HCT116 (cell line): ENCODE measurements around the gene UMOD. TPM values are rescaled to one million over a fixed set of nuclear protein-coding genes. Genes with fewer than 3 reads are reported as not detected.

Experiments used
- ATAC-seq: fragments of 200-7000 bp; cut with Tn5 transposase; 2 replicates; pipeline ENCODE4 v1.9.1; 2020; ENCODE audit warnings: mild to moderate bottlenecking, moderate library complexity
- BruUV-seq: library from RNA; stranded (reverse); fragments of 400-500 nt; replicated peaks from 2 replicates; lab custom pipeline; 2021; lab: Mats Ljungman, UMichigan
- CTCF ChIA-PET: fragments of 300-600 bp; sonication (Branson Sonifier 250); formaldehyde crosslinking; loops from one replicate; lab custom pipeline; 2021; ENCODE audit warnings: antibody characterized with exemption; lab: Charles Lee
- POLR2A ChIA-PET: fragments of 300-600, 350-600 bp; sonication (Branson Sonifier 250); formaldehyde crosslinking; loops from one replicate; lab custom pipeline; 2021; ENCODE audit warnings: antibody characterized with exemption; lab: Charles Lee
- RAD21 ChIA-PET, 2 experiments: fragments of 300-600 bp; sonication (Branson Sonifier 250); formaldehyde crosslinking; loops; one replicate each; lab custom pipeline; 2023; ENCODE audit warnings: low total read pairs in 2 of 2; ENCODE audit not compliant: uncharacterized antibody in 2 of 2, unreplicated experiment in 2 of 2, low non-redundant PET in 1 of 2; lab: Charles Lee
- DNase-seq: peaks from one replicate; pipeline ENCODE4 v3.0.0-alpha.2; 2010; ENCODE audit warnings: low read depth, low spot score
- H2AFZ ChIP-seq: fragments of 200-600 bp; shearing (Covaris generic), sonication (generic); 2 replicates; pipeline ENCODE4 v1.6.1; 2017; ENCODE audit warnings: low read depth, mixed run types, mixed read lengths, antibody characterized with exemption, low read length; ENCODE audit not compliant: poor library complexity, severe bottlenecking
- H3K27ac ChIP-seq: 2 replicates; pipeline ENCODE4 v1.5.1; 2012; ENCODE audit warnings: low read depth, low read length
- H3K27me3 ChIP-seq: fragments of 200-600 bp; sonication (generic); 2 replicates; pipeline ENCODE4 v1.6.1; 2016; ENCODE audit warnings: mixed run types, low read length, mixed read lengths; ENCODE audit not compliant: insufficient read depth
- H3K36me3 ChIP-seq, 2 experiments: fragments of 200-500 bp in 1 of 2; fragments of 200-600 bp in 1 of 2; sonication (Bioruptor generic) in 1 of 2; sonication (generic) in 1 of 2; 2 replicates each; pipeline versions ENCODE4 v1.5.1 to v1.6.1; 2014 to 2016; ENCODE audit warnings: low read length in 2 of 2, inconsistent platforms in 1 of 2, mixed read lengths in 1 of 2, mixed run types in 1 of 2; ENCODE audit not compliant: insufficient read depth in 2 of 2, control insufficient read depth in 1 of 2
- H3K4me1 ChIP-seq, 2 experiments: fragments of 200-600 bp in 1 of 2; sonication (generic) in 1 of 2; 2 replicates each; pipeline versions ENCODE4 v1.5.1 to v1.6.1; 2012 to 2017; ENCODE audit warnings: low read length in 2 of 2, inconsistent platforms in 1 of 2, mild to moderate bottlenecking in 1 of 2, mixed read lengths in 1 of 2, mixed run types in 1 of 2, moderate library complexity in 1 of 2; ENCODE audit not compliant: insufficient read depth in 2 of 2, control insufficient read depth in 1 of 2
- H3K4me2 ChIP-seq: fragments of 200-600 bp; sonication (generic); 2 replicates; pipeline ENCODE4 v1.6.1; 2017; ENCODE audit warnings: mixed run types, low read length, mixed read lengths
- H3K4me3 ChIP-seq, 2 experiments: fragments of 200-600 bp in 1 of 2; sonication (generic) in 1 of 2; replicated peaks in 1 of 2; 2 replicates each; pipeline ENCODE4 v1.5.1; 2011 to 2016; ENCODE audit warnings: low read length in 2 of 2, control low read depth in 1 of 2, low read depth in 1 of 2, mild to moderate bottlenecking in 1 of 2, mixed read lengths in 1 of 2, mixed run types in 1 of 2
- H3K79me2 ChIP-seq: fragments of 200-600 bp; sonication (generic); 2 replicates; pipeline ENCODE4 v1.6.1; 2017; ENCODE audit warnings: mild to moderate bottlenecking, mixed run types, low read length, moderate library complexity, mixed read lengths; ENCODE audit not compliant: insufficient read depth
- H3K9ac ChIP-seq: fragments of 200-600 bp; sonication (generic); 2 replicates; pipeline ENCODE4 v1.6.1; 2016; ENCODE audit warnings: low read length, mixed read lengths
- H3K9me2 ChIP-seq: fragments of 200-600 bp; sonication (generic), shearing (Covaris generic); 2 replicates; pipeline ENCODE4 v1.6.1; 2017; ENCODE audit warnings: mixed run types, mild to moderate bottlenecking, moderate library complexity; ENCODE audit not compliant: insufficient read depth
- H3K9me3 ChIP-seq, 2 experiments: fragments of 200-500 bp in 1 of 2; fragments of 200-600 bp in 1 of 2; sonication (Bioruptor generic) in 1 of 2; sonication (generic) in 1 of 2; 2 replicates each; pipeline ENCODE4 v1.6.1; 2014 to 2017; ENCODE audit warnings: low read length in 2 of 2, mixed read lengths in 2 of 2, inconsistent platforms in 1 of 2, low read depth in 1 of 2, mild to moderate bottlenecking in 1 of 2, mixed run types in 1 of 2, moderate library complexity in 1 of 2; ENCODE audit not compliant: control insufficient read depth in 1 of 2, insufficient read depth in 1 of 2
- H4K20me1 ChIP-seq: fragments of 200-600 bp; sonication (generic), shearing (Covaris generic); 2 replicates; pipeline ENCODE4 v1.6.1; 2017; ENCODE audit warnings: mixed run types, mild to moderate bottlenecking, moderate library complexity; ENCODE audit not compliant: insufficient read depth
- EGR1 ChIP-seq: IDR thresholded peaks from 2 replicates; pipeline ENCODE4 v1.6.1; 2012; ENCODE audit warnings: low read depth
- ELF1 ChIP-seq: IDR thresholded peaks from 2 replicates; pipeline ENCODE4 v1.6.1; 2012; ENCODE audit warnings: low read depth, borderline replicate concordance
- EZH2 ChIP-seq: fragments of 200-600 bp; sonication (generic); IDR thresholded peaks from 2 replicates; pipeline ENCODE4 v1.6.1; 2017; ENCODE audit warnings: antibody characterized with exemption, mixed run types
- FOSL1 ChIP-seq: IDR thresholded peaks from 2 replicates; pipeline ENCODE4 v1.6.1; 2012; ENCODE audit warnings: low read depth
- POLR2AphosphoS5 ChIP-seq: IDR thresholded peaks from 2 replicates; pipeline ENCODE4 v1.6.1; 2011; ENCODE audit warnings: mild to moderate bottlenecking, low read depth, low read length, moderate library complexity
- RAD21 ChIP-seq: IDR thresholded peaks from 2 replicates; pipeline ENCODE4 v1.6.1; 2012; ENCODE audit warnings: low read depth, mild to moderate bottlenecking
- SIN3A ChIP-seq: IDR thresholded peaks from 2 replicates; pipeline ENCODE4 v1.6.1; 2012; ENCODE audit warnings: low read depth
- SRF ChIP-seq: IDR thresholded peaks from 2 replicates; pipeline ENCODE4 v1.6.1; 2012; ENCODE audit warnings: low read depth
- ZFX ChIP-seq: fragments of 450-650 bp; IDR thresholded peaks from 2 replicates; pipeline ENCODE4 v1.6.1; 2017
- ZNF274 ChIP-seq: fragments of 200-500 bp; sonication (Bioruptor generic); IDR thresholded peaks from 2 replicates; pipeline ENCODE4 v1.6.1; 2014; ENCODE audit warnings: mild to moderate bottlenecking, low read depth, low read length, inconsistent platforms
- intact Hi-C: fragments of 100-400 bp; cut with micrococcal nuclease; formaldehyde crosslinking; loops from 2 replicates; pipeline ENCODE4 v1.10.0; 2022
- total RNA-seq: library from RNA; stranded (reverse); gene quantifications from one replicate; pipeline ENCODE4 v1.2.1, GENCODE V29; 2021; ENCODE audit not compliant: unreplicated experiment
- TF ChIP-seq, protein P1 (sequence below), 3 experiments: fragments of 200-600 bp in 1 of 3; sonication (generic) in 1 of 3; IDR thresholded peaks in 2 of 3; conservative IDR thresholded peaks in 1 of 3; 2 replicates each; pipeline ENCODE4 v1.5.1; 2012 to 2017; ENCODE audit warnings: low read depth in 2 of 3, low read length in 2 of 3, antibody characterized with exemption in 1 of 3, borderline replicate concordance in 1 of 3, control low read depth in 1 of 3, mild to moderate bottlenecking in 1 of 3, mixed read lengths in 1 of 3, mixed run types in 1 of 3, moderate library complexity in 1 of 3; ENCODE audit not compliant: insufficient read depth in 1 of 3
- TF ChIP-seq, protein P2 (sequence below): IDR thresholded peaks from 2 replicates; pipeline ENCODE4 v1.6.1; 2011; ENCODE audit warnings: mild to moderate bottlenecking, low read length, moderate library complexity; ENCODE audit not compliant: insufficient replicate concordance; ENCODE audit errors: extremely low read depth
- TF ChIP-seq, protein P3 (sequence below): IDR thresholded peaks from 2 replicates; pipeline ENCODE4 v1.6.1; 2012; ENCODE audit warnings: low read depth
- TF ChIP-seq, protein P4 (sequence below): IDR thresholded peaks from 2 replicates; pipeline ENCODE4 v1.6.1; 2012

Gene UMOD
- total RNA-seq, 1 experiment from 2014 or later = not detected

DNA sequence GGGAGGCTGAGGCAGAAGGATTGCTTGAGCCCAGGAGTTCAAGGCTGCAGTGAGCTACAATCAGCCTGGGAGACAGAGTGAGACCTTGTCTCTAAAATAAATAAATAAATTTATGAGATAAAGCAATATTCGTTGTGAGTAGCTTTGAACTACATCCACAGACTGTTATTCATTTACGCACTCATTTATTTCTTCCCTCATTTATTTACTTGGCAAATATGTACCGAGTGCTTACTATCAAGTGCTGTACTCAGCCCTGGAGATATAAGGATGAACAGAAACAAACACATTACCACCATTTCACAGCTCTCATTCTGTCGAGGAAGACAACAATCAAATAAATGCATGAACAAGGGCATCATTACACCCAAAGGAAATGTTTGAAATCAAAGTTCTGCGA is 24.7 kb upstream of the UMOD start:
- Histone ChIP-seq H2AFZ (no peak overlapping the region), H3K79me2 (no peaks in the 10 kb centered on the region), H3K4me2 (no peak overlapping the region), H3K4me3 (no peak overlapping the region), H3K9ac (no peak overlapping the region), H3K9me3 (no peaks in the 10 kb centered on the region), H3K4me1 (no peaks in the 10 kb centered on the region), H3K27ac (no peak overlapping the region), H3K36me3 (no peaks in the 10 kb centered on the region), H3K9me2 (no peaks in the 10 kb centered on the region), H3K27me3 (peaks cover 43% of the 10 kb centered on the region), H4K20me1 (no peaks in the 10 kb centered on the region)
- ChIA-PET CTCF (interaction anchor here (0.9 to 1.8 kb wide), 2 partner anchors 8 to 470 kb away, joined by 3 to 13 read pairs; no protein-coding TSS in a partner anchor), RAD21 (no interaction called here), POLR2A (no interaction called here)
- TF ChIP-seq EZH2 (no peak), POLR2AphosphoS5 (no peak), ZNF274 (no peak), ZFX (no peak), ELF1 (no peak), EGR1 (no peak), RAD21 (no peak), SRF (no peak), SIN3A (no peak), FOSL1 (no peak)
- TF ChIP-seq, protein P1, sequence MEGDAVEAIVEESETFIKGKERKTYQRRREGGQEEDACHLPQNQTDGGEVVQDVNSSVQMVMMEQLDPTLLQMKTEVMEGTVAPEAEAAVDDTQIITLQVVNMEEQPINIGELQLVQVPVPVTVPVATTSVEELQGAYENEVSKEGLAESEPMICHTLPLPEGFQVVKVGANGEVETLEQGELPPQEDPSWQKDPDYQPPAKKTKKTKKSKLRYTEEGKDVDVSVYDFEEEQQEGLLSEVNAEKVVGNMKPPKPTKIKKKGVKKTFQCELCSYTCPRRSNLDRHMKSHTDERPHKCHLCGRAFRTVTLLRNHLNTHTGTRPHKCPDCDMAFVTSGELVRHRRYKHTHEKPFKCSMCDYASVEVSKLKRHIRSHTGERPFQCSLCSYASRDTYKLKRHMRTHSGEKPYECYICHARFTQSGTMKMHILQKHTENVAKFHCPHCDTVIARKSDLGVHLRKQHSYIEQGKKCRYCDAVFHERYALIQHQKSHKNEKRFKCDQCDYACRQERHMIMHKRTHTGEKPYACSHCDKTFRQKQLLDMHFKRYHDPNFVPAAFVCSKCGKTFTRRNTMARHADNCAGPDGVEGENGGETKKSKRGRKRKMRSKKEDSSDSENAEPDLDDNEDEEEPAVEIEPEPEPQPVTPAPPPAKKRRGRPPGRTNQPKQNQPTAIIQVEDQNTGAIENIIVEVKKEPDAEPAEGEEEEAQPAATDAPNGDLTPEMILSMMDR (IDR thresholded peaks at IDR 0.05 in 2 of 3, conservative IDR thresholded peaks at IDR 0.05 in 1 of 3; ENCODE audit: borderline replicate concordance in 1 of 3, insufficient read depth in 1 of 3, low read depth in 2 of 3, low read length in 2 of 3) = no peak
- TF ChIP-seq, protein P2, sequence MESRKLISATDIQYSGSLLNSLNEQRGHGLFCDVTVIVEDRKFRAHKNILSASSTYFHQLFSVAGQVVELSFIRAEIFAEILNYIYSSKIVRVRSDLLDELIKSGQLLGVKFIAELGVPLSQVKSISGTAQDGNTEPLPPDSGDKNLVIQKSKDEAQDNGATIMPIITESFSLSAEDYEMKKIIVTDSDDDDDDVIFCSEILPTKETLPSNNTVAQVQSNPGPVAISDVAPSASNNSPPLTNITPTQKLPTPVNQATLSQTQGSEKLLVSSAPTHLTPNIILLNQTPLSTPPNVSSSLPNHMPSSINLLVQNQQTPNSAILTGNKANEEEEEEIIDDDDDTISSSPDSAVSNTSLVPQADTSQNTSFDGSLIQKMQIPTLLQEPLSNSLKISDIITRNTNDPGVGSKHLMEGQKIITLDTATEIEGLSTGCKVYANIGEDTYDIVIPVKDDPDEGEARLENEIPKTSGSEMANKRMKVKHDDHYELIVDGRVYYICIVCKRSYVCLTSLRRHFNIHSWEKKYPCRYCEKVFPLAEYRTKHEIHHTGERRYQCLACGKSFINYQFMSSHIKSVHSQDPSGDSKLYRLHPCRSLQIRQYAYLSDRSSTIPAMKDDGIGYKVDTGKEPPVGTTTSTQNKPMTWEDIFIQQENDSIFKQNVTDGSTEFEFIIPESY = no peak
- TF ChIP-seq, protein P3, sequence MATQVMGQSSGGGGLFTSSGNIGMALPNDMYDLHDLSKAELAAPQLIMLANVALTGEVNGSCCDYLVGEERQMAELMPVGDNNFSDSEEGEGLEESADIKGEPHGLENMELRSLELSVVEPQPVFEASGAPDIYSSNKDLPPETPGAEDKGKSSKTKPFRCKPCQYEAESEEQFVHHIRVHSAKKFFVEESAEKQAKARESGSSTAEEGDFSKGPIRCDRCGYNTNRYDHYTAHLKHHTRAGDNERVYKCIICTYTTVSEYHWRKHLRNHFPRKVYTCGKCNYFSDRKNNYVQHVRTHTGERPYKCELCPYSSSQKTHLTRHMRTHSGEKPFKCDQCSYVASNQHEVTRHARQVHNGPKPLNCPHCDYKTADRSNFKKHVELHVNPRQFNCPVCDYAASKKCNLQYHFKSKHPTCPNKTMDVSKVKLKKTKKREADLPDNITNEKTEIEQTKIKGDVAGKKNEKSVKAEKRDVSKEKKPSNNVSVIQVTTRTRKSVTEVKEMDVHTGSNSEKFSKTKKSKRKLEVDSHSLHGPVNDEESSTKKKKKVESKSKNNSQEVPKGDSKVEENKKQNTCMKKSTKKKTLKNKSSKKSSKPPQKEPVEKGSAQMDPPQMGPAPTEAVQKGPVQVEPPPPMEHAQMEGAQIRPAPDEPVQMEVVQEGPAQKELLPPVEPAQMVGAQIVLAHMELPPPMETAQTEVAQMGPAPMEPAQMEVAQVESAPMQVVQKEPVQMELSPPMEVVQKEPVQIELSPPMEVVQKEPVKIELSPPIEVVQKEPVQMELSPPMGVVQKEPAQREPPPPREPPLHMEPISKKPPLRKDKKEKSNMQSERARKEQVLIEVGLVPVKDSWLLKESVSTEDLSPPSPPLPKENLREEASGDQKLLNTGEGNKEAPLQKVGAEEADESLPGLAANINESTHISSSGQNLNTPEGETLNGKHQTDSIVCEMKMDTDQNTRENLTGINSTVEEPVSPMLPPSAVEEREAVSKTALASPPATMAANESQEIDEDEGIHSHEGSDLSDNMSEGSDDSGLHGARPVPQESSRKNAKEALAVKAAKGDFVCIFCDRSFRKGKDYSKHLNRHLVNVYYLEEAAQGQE = no peak
- TF ChIP-seq, protein P4, sequence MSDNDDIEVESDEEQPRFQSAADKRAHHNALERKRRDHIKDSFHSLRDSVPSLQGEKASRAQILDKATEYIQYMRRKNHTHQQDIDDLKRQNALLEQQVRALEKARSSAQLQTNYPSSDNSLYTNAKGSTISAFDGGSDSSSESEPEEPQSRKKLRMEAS = no peak
- ATAC-seq = no peak
- DNase-seq = no peak
- BruUV-seq = no TSS peak
- intact Hi-C loops = no loop called here
